ENCODE results near the gene DAGLA.

DNA sequence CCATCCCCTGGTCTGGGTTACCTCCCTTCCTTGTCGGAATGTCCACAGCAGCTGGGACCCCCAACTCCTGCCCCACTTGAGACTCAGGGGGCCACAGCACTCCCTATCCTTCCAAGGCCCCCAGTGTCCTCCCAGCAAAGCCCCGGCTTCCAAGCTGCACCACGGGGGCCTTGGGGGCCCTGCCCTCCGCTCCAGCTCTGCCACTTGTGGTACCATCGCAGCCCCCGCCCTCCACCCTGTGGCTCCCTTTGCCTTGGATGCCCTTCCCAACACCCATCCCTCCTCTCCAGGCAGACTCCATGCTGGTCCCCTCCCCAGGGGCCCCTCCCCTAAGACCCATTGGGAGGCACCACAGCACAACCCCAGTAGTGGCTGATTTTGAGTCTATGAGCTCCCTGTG, 94.9 kb downstream of the DAGLA start:
- TF ChIP-seq, protein P1, sequence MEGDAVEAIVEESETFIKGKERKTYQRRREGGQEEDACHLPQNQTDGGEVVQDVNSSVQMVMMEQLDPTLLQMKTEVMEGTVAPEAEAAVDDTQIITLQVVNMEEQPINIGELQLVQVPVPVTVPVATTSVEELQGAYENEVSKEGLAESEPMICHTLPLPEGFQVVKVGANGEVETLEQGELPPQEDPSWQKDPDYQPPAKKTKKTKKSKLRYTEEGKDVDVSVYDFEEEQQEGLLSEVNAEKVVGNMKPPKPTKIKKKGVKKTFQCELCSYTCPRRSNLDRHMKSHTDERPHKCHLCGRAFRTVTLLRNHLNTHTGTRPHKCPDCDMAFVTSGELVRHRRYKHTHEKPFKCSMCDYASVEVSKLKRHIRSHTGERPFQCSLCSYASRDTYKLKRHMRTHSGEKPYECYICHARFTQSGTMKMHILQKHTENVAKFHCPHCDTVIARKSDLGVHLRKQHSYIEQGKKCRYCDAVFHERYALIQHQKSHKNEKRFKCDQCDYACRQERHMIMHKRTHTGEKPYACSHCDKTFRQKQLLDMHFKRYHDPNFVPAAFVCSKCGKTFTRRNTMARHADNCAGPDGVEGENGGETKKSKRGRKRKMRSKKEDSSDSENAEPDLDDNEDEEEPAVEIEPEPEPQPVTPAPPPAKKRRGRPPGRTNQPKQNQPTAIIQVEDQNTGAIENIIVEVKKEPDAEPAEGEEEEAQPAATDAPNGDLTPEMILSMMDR (IDR thresholded peaks at IDR 0.05) = no peak
- TF ChIP-seq NFE2L1 (CRISPR knock-in tag; IDR thresholded peaks at IDR 0.05) = no peak
- no peak for TF ChIP-seq NFYB (CRISPR knock-in tag; conservative IDR thresholded peaks at IDR 0.05; ENCODE audit: low read depth)
- TF ChIP-seq, protein P2, sequence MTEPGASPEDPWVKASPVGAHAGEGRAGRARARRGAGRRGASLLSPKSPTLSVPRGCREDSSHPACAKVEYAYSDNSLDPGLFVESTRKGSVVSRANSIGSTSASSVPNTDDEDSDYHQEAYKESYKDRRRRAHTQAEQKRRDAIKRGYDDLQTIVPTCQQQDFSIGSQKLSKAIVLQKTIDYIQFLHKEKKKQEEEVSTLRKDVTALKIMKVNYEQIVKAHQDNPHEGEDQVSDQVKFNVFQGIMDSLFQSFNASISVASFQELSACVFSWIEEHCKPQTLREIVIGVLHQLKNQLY (CRISPR knock-in tag; IDR thresholded peaks at IDR 0.05) = no peak
- TF ChIP-seq, protein P3, sequence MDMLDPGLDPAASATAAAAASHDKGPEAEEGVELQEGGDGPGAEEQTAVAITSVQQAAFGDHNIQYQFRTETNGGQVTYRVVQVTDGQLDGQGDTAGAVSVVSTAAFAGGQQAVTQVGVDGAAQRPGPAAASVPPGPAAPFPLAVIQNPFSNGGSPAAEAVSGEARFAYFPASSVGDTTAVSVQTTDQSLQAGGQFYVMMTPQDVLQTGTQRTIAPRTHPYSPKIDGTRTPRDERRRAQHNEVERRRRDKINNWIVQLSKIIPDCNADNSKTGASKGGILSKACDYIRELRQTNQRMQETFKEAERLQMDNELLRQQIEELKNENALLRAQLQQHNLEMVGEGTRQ (CRISPR knock-in tag; IDR thresholded peaks at IDR 0.05) = no peak
- TF ChIP-seq ATF1 (CRISPR knock-in tag; IDR thresholded peaks at IDR 0.05) = no peak

Measured in WTC11 (cell line).